Neural cell (in vitro differentiated cells): ENCODE data around the gene EYA4.

Experiments used
- EP300 ChIP-seq: fragments of 450-650 bp; conservative IDR thresholded peaks from 2 replicates; pipeline ENCODE4 v1.6.1; 2014; ENCODE audit warnings: antibody characterized with exemption, mild to moderate bottlenecking, moderate library complexity; ENCODE audit not compliant: poor library complexity, severe bottlenecking
- EZH2 ChIP-seq: fragments of 200-600, 300-800 bp; shearing (Covaris generic), sonication (generic); IDR thresholded peaks from 2 replicates; pipeline ENCODE4 v1.6.1; 2014; ENCODE audit warnings: antibody characterized with exemption, low read length, borderline replicate concordance, mild to moderate bottlenecking; ENCODE audit not compliant: insufficient read depth, poor library complexity, severe bottlenecking
- MXI1 ChIP-seq: fragments of 450-650 bp; conservative IDR thresholded peaks from 2 replicates; pipeline ENCODE4 v1.6.1; 2014; ENCODE audit warnings: antibody characterized with exemption, mild to moderate bottlenecking; ENCODE audit not compliant: poor library complexity, severe bottlenecking
- POLR2AphosphoS5 ChIP-seq: IDR thresholded peaks from 2 replicates; pipeline ENCODE4 v1.6.1; 2012
- RAD21 ChIP-seq: fragments of 450-650 bp; conservative IDR thresholded peaks from 2 replicates; pipeline ENCODE4 v1.6.1; 2014; ENCODE audit warnings: antibody characterized with exemption, mild to moderate bottlenecking, moderate library complexity
- REST ChIP-seq: IDR thresholded peaks from 2 replicates; pipeline ENCODE4 v1.6.1; 2012; ENCODE audit warnings: borderline replicate concordance
- SMC3 ChIP-seq: fragments of 450-650 bp; conservative IDR thresholded peaks from 2 replicates; pipeline ENCODE4 v1.6.1; 2014; ENCODE audit warnings: antibody characterized with exemption, mild to moderate bottlenecking, moderate library complexity; ENCODE audit not compliant: poor library complexity
- TAF1 ChIP-seq: IDR thresholded peaks from 2 replicates; pipeline ENCODE4 v1.6.1; 2012; ENCODE audit warnings: low read depth
- TF ChIP-seq, protein P1 (sequence below): fragments of 450-650 bp; IDR thresholded peaks from 2 replicates; pipeline ENCODE4 v1.5.1; 2014; ENCODE audit warnings: antibody characterized with exemption, mild to moderate bottlenecking, moderate library complexity; ENCODE audit not compliant: poor library complexity, severe bottlenecking

DNA sequence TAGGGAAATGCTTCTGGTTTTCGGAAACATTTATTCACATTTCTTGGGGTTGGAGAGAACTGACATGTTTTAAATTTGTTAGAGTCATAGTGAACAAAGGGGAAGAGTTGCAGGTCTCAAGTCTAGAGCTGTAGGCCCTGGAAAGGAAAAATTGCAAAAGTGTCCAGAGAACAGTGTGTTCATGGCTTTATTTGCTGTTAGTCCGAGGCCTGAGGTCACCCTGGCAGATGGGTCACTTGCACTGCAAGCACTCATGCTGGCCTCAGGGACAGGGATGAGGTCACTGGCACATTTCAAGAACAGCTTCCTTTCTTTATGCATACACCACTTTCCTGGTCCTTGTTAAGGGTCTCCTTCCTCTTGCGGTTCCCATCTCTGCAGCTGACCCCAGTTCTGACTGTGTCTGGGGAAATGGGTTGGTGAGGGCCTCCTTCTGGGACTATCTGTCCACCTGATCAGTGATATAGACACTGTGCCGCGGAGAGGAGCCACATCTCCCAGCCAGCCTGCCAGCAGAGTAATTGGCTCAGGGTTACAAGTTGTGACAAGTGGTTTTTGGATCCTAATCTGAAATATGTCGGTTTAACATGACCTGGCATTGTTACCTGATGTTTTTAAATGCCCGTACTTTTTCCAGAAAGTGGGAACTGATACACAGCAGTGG is 194.0 kb downstream of the EYA4 start:
- TF ChIP-seq EP300 (no peak), SMC3 (no peak), EZH2 (no peak), RAD21 (no peak), TAF1 (no peak), REST (no peak), POLR2AphosphoS5 (no peak), MXI1 (no peak)
- TF ChIP-seq, protein P1, sequence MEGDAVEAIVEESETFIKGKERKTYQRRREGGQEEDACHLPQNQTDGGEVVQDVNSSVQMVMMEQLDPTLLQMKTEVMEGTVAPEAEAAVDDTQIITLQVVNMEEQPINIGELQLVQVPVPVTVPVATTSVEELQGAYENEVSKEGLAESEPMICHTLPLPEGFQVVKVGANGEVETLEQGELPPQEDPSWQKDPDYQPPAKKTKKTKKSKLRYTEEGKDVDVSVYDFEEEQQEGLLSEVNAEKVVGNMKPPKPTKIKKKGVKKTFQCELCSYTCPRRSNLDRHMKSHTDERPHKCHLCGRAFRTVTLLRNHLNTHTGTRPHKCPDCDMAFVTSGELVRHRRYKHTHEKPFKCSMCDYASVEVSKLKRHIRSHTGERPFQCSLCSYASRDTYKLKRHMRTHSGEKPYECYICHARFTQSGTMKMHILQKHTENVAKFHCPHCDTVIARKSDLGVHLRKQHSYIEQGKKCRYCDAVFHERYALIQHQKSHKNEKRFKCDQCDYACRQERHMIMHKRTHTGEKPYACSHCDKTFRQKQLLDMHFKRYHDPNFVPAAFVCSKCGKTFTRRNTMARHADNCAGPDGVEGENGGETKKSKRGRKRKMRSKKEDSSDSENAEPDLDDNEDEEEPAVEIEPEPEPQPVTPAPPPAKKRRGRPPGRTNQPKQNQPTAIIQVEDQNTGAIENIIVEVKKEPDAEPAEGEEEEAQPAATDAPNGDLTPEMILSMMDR, result no peak
